ENCODE data around the gene AP4E1.

- TF ChIP-seq, protein P1, sequence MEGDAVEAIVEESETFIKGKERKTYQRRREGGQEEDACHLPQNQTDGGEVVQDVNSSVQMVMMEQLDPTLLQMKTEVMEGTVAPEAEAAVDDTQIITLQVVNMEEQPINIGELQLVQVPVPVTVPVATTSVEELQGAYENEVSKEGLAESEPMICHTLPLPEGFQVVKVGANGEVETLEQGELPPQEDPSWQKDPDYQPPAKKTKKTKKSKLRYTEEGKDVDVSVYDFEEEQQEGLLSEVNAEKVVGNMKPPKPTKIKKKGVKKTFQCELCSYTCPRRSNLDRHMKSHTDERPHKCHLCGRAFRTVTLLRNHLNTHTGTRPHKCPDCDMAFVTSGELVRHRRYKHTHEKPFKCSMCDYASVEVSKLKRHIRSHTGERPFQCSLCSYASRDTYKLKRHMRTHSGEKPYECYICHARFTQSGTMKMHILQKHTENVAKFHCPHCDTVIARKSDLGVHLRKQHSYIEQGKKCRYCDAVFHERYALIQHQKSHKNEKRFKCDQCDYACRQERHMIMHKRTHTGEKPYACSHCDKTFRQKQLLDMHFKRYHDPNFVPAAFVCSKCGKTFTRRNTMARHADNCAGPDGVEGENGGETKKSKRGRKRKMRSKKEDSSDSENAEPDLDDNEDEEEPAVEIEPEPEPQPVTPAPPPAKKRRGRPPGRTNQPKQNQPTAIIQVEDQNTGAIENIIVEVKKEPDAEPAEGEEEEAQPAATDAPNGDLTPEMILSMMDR (conservative IDR thresholded peaks at IDR 0.05; ENCODE audit: low read length), result no peak
- TF ChIP-seq EZH2phosphoT487 (IDR thresholded peaks at IDR 0.05; ENCODE audit: borderline replicate concordance), result no peak
Observed at GRCh38 chr15:50968353-50968752, 59.9 kb downstream of the AP4E1 start.
